Fibroblast of skin of abdomen (primary cell): Measurements from ENCODE around the gene SYTL3.
"Not testable (repeated sequence)": the region's sequence is repeated elsewhere in the genome, so short reads cannot be mapped to it uniquely, and the experiment has no call there.

Experiments
- DNase-seq: peaks from one replicate; pipeline ENCODE4 v3.0.0-alpha.2; 2013

The SYTL3 gene

GRCh38 chr6:158621694-158622544, 27.9 kb upstream of the SYTL3 start:
- no peak for DNase-seq

GRCh38 chr6:158622545-158623190, 27.2 kb upstream of the SYTL3 start:
- no peak for DNase-seq

DNA sequence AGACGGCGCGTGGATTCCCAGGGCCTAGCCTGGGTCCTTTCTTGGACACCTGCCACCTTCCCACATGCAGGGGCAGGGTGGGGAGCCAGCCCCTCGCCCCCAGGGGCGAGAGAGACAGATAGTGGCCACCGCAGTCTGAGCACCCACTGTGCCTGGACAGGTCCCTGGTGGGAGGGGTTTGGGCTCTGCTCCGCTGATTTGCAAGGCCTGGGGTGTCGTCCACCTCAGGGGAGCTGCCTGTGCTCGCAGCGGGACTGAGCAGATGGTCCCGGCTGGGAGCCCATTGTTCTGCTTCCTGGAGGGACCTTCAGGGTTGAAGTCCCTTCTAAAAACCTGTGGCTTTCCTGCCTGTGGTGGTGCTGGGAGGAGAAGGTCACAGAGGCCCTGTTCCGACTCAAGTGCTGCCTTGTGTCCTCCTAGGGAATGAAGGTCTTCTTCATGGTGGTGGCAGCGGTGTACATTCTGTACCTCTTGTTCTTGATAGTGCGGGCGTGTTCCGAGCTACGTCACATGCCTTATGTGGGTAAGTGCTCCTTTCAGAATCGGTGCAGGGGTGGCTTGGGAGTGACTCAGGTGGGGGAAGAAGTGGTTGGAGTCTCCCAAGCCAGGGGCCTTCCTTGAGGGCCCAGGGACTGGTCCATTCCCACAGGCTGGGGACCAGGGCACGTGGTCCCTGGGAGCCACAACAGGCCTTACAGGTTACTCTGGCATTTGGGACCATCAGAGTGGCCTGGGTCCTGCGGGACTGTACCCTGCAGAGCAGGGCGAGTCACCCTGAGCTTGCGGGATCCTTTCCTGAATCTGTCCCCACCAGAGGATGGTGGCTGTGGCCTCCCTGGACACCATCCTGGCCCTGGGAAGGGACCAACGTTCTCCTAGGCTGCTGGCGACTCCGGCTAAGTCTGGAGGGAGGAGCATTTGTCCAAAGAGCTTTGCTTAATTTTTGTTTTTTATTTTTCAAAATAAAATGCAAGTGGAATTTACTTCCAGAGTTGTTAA, 24.9 kb upstream of the SYTL3 start:
- DNase-seq, result no peak

- DNase-seq, result no peak
Measured at GRCh38 chr6:158625881-158626305, 24.0 kb upstream of the SYTL3 start.

DNA sequence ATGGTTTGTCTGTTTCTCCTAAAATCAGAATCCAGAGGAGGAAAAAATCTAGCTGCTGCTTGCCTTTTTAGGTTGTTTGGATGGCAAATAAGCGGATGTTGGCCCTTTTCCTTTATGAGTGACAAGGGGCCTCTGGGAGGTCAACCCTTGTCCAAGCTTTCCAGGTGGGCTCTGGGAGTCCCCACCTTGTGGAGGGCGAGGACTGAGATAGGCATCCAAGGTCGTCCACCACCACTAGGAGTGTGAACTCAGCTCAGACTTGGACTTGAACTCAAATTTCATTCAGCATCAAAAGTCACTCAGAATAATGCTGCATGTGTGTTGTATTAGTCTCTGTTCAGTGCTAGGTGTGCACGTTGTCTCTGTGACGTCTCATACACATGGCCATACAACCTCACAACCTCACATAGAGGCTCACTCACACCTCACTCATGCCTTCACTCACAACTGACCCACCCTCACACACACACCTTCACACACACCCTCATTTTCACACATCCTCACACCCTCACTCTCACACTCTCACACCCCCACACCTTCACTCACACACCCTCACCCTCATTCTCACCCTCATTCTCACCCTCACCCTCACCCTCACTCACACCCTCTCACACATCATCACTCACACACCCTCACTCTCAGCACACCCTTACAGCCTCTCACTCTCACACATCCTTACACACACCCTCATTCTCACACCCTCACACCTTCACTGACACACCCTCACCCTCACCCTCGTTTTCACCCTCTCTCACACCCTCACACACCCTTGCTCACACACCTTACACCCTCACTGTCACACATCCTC, 23.3 kb upstream of the SYTL3 start:
- DNase-seq, result no peak

DNA sequence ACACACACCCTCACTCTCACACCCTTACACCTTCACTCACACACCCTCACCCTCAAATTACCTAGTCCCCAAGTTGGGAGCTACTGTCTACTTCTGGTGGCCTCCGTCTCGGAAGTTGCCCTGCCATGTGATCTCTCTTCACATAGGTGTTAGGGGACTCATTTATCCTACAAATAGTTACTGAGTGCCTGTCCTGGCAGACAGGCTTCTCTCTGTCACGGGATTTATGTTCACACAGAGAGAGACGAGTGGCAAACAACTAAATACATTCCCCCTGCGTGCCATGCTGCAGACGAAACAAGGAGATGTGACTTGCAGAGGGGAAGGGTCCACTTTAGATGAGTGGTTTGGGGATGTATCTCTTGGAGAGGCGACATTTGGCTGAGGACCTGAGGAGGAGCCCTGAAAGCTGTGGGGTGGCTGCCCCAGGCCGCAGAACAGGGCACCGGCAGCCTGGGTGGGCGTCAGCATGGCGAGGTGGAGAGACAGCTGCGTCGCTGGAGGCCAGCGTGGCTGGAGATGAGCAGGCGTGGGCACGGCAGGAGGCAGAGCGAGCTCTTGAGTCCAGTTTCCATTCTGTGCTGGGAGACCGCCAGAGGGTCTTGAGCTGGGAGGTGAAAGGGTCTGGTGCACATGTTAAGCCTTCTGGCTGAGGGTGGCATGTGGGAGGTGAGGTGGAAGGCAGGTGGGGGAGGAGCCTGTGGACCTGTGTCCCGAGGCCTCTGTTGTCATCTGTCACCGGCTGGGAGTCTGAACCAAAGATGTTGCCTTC, 22.5 kb upstream of the SYTL3 start:
- no peak for DNase-seq

- DNase-seq, result no peak
Measured at GRCh38 chr6:158627940-158628211, 22.0 kb upstream of the SYTL3 start.

GRCh38 chr6:158628542-158628941, 21.3 kb upstream of the SYTL3 start:
- DNase-seq, result no peak

GRCh38 chr6:158629367-158630221, 20.3 kb upstream of the SYTL3 start:
- no peak for DNase-seq

DNA sequence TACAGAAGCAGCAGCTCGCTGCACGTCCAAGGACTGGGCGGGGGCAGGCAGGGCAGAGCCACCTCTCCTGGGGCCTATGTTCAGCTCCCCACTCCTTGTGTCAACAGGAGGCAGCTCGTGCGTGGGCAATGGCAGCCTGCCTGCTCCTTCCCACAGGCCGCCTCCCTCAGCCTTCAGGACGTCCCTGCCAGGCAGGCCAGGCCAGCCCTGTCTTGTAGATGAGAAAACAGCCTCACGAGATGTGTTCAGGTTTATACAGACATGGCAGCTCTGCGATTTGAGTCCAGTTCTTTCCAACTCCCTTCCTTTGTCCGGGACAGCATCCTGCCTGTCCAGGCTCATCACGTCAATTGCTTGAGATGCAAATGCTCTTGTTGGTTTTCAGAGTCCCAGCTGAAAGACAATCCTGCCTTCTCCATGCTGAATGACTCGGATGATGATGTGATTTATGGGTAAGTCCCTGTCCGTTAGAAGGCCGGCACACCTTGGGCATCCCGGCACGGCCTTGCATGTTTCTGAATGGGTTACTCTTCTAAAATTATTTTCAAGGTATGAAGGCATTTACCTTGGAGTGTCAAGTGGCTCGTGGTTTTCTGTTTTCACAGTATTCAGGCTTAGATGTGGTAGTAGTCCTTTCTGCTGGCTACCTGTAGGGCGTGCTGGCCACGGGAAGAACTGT, 18.8 kb upstream of the SYTL3 start:
- DNase-seq, result no peak

- DNase-seq, result peak; percentile 32
Measured at GRCh38 chr6:158631678-158632537, 17.9 kb upstream of the SYTL3 start.

DNA sequence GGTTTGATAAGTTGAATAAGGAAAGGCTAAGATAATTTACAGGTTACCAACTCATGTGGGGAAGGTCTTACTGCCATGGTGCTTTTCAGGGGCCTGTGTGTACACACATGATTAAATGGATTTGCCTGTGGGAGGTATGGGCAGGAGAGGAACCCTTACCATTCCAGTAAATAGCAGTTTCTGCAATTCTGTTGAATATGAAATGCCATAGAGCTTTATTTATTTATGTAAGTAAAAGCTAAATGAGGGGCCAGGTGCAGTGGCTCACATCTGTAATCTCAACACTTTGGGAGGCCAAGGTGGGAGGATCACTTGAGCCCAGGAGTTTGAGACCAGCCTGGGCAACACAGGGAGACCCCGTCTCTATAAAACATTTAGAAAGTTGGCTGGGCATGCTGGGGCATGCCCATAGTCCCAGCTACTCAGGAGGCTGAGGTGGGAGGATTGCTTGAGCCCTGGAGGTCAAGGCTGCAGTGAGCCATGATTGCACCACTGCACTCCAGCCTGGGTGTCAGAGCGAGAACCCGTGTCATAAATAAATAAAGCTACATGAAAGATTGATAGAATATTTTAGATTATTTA, 17.2 kb upstream of the SYTL3 start:
- not testable (repeated sequence) for DNase-seq

DNA sequence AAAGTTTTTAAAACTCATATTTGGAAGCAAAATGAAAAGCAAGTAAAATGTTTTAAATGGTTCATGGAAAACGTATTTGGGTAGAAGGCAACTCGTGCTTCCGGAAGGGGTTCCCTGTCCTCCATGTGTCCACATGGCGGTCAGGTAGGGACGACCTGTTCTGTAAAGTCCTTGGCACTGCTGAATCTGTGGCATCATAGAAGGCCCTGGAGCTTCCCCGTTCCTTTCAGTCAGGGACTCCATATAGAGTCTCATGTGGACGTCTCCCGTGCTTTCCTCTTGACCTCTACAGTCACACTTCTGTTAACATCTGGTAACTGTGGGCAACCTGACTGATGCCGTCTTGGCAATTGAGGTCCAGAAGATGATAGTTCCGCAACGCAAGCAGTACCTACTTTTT, 16.7 kb upstream of the SYTL3 start:
- no peak for DNase-seq

- DNase-seq, result no peak
Measured at GRCh38 chr6:158634695-158635426, 15.0 kb upstream of the SYTL3 start.

DNA sequence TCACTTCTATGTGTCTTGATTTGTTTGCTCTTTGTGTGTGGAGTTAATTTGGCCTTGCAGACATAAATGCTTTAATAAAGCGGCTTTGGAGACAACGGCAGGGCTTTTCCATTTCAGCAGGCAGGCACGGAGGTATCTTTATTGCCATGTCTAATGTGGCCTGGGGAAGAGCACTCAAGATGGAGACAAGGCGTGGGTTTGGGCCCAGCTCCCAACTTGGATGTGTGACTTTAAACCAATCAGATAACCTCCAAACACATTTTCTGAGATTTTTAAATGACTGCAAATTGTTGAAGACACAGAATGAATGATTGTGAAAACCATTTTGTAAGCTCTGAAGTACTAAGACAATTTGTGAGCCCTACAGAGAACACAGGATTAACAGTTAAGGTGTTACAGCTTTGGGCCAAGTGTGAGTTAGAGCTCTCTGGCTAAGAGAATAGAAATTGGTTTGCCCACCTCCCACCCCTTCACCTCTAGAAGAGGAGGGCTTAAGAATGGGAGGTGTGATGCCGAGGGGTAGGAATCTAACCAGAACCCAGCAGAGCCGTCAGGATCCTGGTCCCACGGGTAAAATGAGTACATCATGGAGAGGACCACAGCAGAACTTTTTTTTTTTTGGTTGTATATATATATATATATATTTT, 14.3 kb upstream of the SYTL3 start:
- no peak for DNase-seq

DNA sequence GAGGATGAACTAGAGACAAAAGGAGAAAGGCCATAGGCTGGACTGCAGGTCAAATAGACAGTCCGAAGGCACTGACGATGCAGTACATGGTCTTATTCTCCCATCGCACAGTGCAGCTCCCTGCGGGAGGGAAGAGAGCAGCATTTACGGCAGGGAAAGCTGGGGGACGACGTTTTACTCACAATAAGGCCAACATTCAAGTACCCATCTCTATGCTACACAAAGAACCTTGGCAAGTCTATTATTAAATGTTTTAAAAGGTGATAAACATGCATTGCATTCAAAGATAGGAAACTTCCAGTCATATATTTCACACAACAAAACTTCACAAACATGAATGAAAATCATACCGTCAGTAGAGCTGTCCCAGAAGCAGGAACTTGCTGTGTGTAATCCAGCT, 13.1 kb upstream of the SYTL3 start:
- DNase-seq, result no peak

DNA sequence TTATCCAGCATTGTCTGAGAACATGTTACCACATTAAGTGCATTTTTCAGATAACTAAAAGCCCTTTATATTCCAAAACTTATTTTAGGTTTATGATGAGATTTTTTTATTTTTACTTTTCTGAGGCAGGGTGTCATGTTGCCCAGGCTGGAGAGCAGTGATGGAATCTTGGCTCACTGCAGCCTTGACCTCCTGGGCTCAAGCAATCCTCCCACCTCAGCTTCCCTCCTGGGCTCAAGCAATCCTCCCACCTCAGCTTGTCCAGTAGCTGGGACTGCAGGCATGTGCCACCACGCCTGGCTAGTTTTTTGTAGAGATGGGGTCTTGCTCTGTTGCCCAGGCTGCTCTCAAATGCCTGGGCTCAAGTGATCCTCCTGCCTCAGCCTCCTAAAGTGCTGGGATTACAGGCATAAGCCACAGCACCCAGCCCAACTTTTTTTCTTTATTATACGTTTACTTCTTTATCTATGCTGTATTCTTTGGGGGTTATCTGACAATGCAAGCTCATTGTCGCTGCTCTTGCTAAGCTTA, 11.5 kb upstream of the SYTL3 start:
- no peak for DNase-seq
